ENCODE measurements around the gene KPTN. TPM values are rescaled to one million over a fixed set of nuclear protein-coding genes. Genes with fewer than 3 reads are reported as not detected.
A peak's percentile ranks its signal among the peaks of the same experiment; 100 is the strongest.

KPTN gene
- total RNA-seq, 1 experiment from 2014 or later = 23.8 TPM

GRCh38 chr19:47427241-47428176 is 56.5 kb downstream of the KPTN start:
- H3K27me3 ChIP-seq (ENCODE audit: insufficient read depth, low read length) = peaks cover 4% of the 10 kb centered on the region; the same call in 1 of the 2 replicates
- H3K79me2 ChIP-seq (ENCODE audit: insufficient read depth, low read length) = no peaks in the 10 kb centered on the region
- ChIA-PET CTCF (interaction anchor here (0.8 to 2.2 kb wide), 26 partner anchors 9 to 316 kb away, joined by 3 to 57 read pairs (median 6); partner anchors contain the start of genes CCDC9, DHX34, EHD2 and NAPA), RAD21 (ENCODE audit: low non-redundant PET in 1 of 2, low total read pairs in 2 of 2, uncharacterized antibody in 2 of 2, unreplicated experiment in 2 of 2) (interaction anchor here (0.6 to 1.3 kb wide), 12 partner anchors 9 to 682 kb away, joined by 3 to 8 read pairs (median 4); partner anchors contain the start of genes DHX34 (in 1 of the 2), FKRP (in 1 of the 2) and KPTN (in 1 of the 2)), POLR2A (interaction anchor here (0.8 to 1.7 kb wide), 10 partner anchors 9 to 314 kb away, joined by 3 to 11 read pairs (median 4); partner anchors contain the start of gene EHD2)
- DNase-seq (ENCODE audit: low read depth, low spot score) (peak; percentile 44), ATAC-seq (peak; percentile 59)
- H3K4me1 ChIP-seq (ENCODE audit: control insufficient read depth in 1 of 2, insufficient read depth in 2 of 2, low read length in 2 of 2) = peaks cover 29 to 41% of the 10 kb centered on the region in 2 experiments
- H3K4me2 ChIP-seq (ENCODE audit: low read length) = peak overlapping the region; percentile 68
- peak overlapping the region; percentile 27 for H3K9ac ChIP-seq (ENCODE audit: low read length)
- H3K27ac ChIP-seq (ENCODE audit: low read depth, low read length) = peak overlapping the region; percentile 59
- no peaks in the 10 kb centered on the region for H3K9me2 ChIP-seq (ENCODE audit: insufficient read depth)
- no peaks in the 10 kb centered on the region for H4K20me1 ChIP-seq (ENCODE audit: insufficient read depth)
- H3K4me3 ChIP-seq (replicated peaks in 1 of 2; ENCODE audit: low read depth in 1 of 2, low read length in 2 of 2) = peak overlapping the region; percentile 24 to 38
- intact Hi-C loops (cut with micrococcal nuclease) = loop anchor here (1.0 to 5.0 kb wide), 3 partner anchors 131 to 280 kb away; no protein-coding TSS in a partner anchor
- TF ChIP-seq ZNF274 (IDR thresholded peaks at IDR 0.05; ENCODE audit: low read depth, low read length) (no peak), CEBPB (IDR thresholded peaks at IDR 0.05; ENCODE audit: low read depth) (no peak), REST (IDR thresholded peaks at IDR 0.05; ENCODE audit: low read depth) (no peak), CTCF (IDR thresholded peaks at IDR 0.05 in 2 of 3, conservative IDR thresholded peaks at IDR 0.05 in 1 of 3; ENCODE audit: borderline replicate concordance in 1 of 3, insufficient read depth in 1 of 3, low read depth in 2 of 3, low read length in 2 of 3) (peak; percentile 54 to 95 (median 91); a peak in 5 of 6 replicates), RAD21 (IDR thresholded peaks at IDR 0.05; ENCODE audit: low read depth) (peak; percentile 82), POLR2AphosphoS5 (IDR thresholded peaks at IDR 0.05; ENCODE audit: low read depth, low read length) (no peak)
- no peaks in the 10 kb centered on the region for H3K36me3 ChIP-seq (ENCODE audit: control insufficient read depth in 1 of 2, insufficient read depth in 2 of 2, low read length in 2 of 2)
- H2AFZ ChIP-seq (ENCODE audit: low read depth, low read length, poor library complexity, severe bottlenecking) = peak overlapping the region; percentile 33
- H3K9me3 ChIP-seq (ENCODE audit: control insufficient read depth in 1 of 2, insufficient read depth in 1 of 2, low read depth in 1 of 2, low read length in 2 of 2) = no peaks in the 10 kb centered on the region
- no TSS peak for BruUV-seq (replicated peaks)

Other genes starting within 250 kb of the KPTN start
- gene CCDC9, start 227.7 kb downstream of the KPTN start, total RNA-seq (2021; ENCODE audit: unreplicated experiment) = 40.6 TPM
- gene INAFM1, start 209.3 kb downstream of the KPTN start, total RNA-seq (2021; ENCODE audit: unreplicated experiment) = 22.9 TPM
- 6.5 TPM for gene C5AR1, start 174.4 kb downstream of the KPTN start, total RNA-seq (2021; ENCODE audit: unreplicated experiment)
- gene C5AR2, start 152.0 kb downstream of the KPTN start, total RNA-seq (2021; ENCODE audit: unreplicated experiment) = 0.12 TPM
- gene DHX34, start 134.9 kb downstream of the KPTN start, total RNA-seq (2021; ENCODE audit: unreplicated experiment) = 30.5 TPM
- 35.8 TPM for gene MEIS3, start 64.7 kb downstream of the KPTN start, total RNA-seq (2021; ENCODE audit: unreplicated experiment)
- gene SLC8A2, start 12.3 kb downstream of the KPTN start, total RNA-seq (2021; ENCODE audit: unreplicated experiment) = 0.98 TPM
- 58.8 TPM for gene NAPA, start 30.8 kb upstream of the KPTN start, total RNA-seq (2021; ENCODE audit: unreplicated experiment)
- gene ZNF541, start 88.9 kb upstream of the KPTN start, total RNA-seq (2021; ENCODE audit: unreplicated experiment) = not detected
- gene BICRA, start 124.9 kb upstream of the KPTN start, total RNA-seq (2021; ENCODE audit: unreplicated experiment) = 11.3 TPM
- 60.5 TPM for gene EHD2, start 229.2 kb upstream of the KPTN start, total RNA-seq (2021; ENCODE audit: unreplicated experiment)

Data from HCT116 (cell line).